DMS 273 (cell line): ENCODE measurements around the gene BMI1.
A peak's percentile ranks its signal among the peaks of the same experiment; 100 is the strongest.

ENCODE experiments used
- DNase-seq: peaks from one replicate; lab custom pipeline; 2025; ENCODE audit not compliant: unreplicated experiment; lab: John Stamatoyannopoulos, UW

Gene BMI1

GRCh38 chr10:22319547-22319979 is 1.3 kb upstream of the BMI1 start:
- DNase-seq = no peak

GRCh38 chr10:22319980-22320558 is 830 bp upstream of the BMI1 start:
- DNase-seq = peak; percentile 13

DNA sequence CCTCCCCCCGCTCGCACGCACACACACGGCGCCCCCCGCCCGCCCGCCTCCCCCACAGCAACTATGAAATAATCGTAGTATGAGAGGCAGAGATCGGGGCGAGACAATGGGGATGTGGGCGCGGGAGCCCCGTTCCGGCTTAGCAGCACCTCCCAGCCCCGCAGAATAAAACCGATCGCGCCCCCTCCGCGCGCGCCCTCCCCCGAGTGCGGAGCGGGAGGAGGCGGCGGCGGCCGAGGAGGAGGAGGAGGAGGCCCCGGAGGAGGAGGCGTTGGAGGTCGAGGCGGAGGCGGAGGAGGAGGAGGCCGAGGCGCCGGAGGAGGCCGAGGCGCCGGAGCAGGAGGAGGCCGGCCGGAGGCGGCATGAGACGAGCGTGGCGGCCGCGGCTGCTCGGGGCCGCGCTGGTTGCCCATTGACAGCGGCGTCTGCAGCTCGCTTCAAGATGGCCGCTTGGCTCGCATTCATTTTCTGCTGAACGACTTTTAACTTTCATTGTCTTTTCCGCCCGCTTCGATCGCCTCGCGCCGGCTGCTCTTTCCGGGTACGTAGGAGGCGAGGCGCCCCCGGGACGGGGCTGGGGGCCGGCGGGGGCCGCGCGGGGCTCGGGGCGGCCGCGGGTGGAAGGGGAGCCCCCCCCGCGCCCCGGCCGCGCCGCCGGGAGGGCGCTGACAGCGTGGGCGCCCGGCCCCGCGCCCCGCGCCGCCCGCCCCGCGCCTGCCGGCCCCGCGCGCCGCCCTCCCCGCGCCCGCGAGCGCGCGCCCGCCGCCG is 441 bp downstream of the BMI1 start:
- peak; percentile 78 for DNase-seq

GRCh38 chr10:22321924-22322640 is 1.2 kb downstream of the BMI1 start:
- peak; percentile 46 for DNase-seq

DNA sequence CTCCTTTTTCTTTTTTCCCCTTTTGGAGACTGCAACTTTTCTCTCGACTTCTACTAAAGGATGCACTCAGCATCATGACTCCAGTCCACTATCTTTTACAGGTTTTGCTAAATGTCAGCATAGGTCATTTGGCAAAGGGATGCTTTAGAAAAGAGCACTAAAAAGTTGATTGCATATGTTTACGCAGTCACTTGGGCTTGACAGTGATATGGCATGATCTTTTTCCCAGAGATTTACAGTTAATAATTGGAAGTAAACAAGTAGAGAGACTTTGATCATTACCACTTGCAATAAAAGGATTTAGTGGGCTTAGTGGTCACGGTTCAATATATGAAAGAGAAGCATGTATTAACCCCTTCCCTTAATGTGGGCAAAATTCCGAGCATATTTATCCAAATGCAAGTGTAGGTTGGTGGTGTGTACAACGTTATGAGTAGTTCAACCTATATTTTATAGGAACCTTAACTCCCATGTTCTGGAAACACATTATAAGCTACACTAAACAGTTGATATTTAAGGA is 1.8 kb downstream of the BMI1 start:
- DNase-seq = no peak

GRCh38 chr10:22323538-22324305 is 2.8 kb downstream of the BMI1 start:
- DNase-seq = no peak

GRCh38 chr10:22324413-22324812 is 3.5 kb downstream of the BMI1 start:
- DNase-seq = no peak

- DNase-seq = no peak
Measured at GRCh38 chr10:22324893-22325271, 4.0 kb downstream of the BMI1 start.

- DNase-seq = peak; percentile 82
Measured at GRCh38 chr10:22325272-22326144, 4.6 kb downstream of the BMI1 start.

DNA sequence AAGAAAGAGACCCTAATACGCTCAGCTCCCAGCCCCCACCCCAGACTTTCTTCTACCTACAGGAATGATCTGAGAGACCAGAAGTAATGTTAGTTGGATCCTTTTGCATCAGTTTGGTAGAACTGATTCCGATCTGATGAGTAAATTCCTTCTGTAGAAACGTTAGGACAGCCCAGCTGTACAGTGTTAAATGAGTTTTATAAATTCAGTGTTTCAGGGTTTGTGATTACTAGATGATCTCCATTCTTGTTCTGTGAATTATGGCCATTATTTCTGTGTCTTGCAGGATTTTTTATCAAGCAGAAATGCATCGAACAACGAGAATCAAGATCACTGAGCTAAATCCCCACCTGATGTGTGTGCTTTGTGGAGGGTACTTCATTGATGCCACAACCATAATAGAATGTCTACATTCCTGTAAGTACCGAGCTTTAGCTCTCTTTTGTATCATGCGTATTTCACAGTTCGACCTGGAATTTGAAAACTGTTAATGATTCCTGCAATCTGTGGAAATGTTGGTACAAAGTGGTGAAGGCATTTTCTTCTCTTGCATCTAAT is 5.3 kb downstream of the BMI1 start:
- no peak for DNase-seq

DNA sequence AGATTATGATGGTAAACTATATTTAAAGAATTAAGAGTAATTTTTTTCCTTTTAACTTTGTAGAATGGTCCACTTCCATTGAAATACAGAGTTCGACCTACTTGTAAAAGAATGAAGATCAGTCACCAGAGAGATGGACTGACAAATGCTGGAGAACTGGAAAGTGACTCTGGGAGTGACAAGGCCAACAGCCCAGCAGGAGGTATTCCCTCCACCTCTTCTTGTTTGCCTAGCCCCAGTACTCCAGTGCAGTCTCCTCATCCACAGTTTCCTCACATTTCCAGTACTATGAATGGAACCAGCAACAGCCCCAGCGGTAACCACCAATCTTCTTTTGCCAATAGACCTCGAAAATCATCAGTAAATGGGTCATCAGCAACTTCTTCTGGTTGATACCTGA is 8.3 kb downstream of the BMI1 start:
- DNase-seq = no peak

DNA sequence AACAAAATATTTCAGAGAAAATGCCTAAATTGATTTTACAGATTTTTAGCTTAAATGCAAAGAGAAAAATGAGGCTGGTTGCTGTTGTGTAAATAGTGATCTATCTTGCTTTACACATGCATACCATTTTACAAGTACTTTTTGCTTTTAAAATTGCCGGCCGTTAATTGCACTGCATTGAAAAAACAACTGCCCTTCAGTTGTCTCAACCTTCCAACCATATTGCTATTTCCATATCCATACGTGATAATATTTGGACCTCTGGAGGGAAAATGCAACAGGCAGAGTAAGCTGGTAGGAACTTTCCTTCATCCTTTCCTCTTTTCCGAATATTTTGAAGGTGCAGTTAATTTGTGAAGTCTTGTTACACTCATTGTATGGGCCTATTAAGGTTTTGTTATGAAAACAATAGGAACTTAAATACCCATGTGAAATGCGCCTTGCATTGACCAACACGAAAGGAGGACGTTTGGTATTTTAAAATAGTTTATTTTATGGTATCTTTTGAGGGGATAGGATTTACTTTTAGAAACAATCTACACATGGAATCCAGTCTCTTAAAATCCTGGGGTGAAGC is 11.3 kb downstream of the BMI1 start:
- DNase-seq = no peak

GRCh38 chr10:22333167-22333974 is 12.5 kb downstream of the BMI1 start:
- DNase-seq = no peak

GRCh38 chr10:22333975-22334282 is 13.0 kb downstream of the BMI1 start:
- no peak for DNase-seq

GRCh38 chr10:22334414-22335172 is 13.7 kb downstream of the BMI1 start:
- DNase-seq = no peak

GRCh38 chr10:22335173-22335933 is 14.5 kb downstream of the BMI1 start:
- DNase-seq = no peak

GRCh38 chr10:22338185-22338900 is 17.4 kb downstream of the BMI1 start:
- peak; percentile 8 for DNase-seq
